Gastroesophageal sphincter (tissue), 4 donors: ENCODE measurements around the gene C4orf50. TPM values are rescaled to one million over a fixed set of nuclear protein-coding genes. Genes with fewer than 3 reads are reported as not detected.

Experiments
- ATAC-seq: fragments of 150-250 bp; one replicate; pipeline ENCODE4 v1.9.1; 2016; ENCODE audit warnings: mild to moderate bottlenecking, moderate library complexity
- H3K27ac ChIP-seq, 4 donors: fragments of 200-600 bp; sonication (generic) in 3 of 4; 1 replicate in 3 of 4; 2 replicates in 1 of 4; pipeline ENCODE4 v1.5.1; 2016 to 2019
- H3K27me3 ChIP-seq: fragments of 200-600 bp; sonication (generic); one replicate; pipeline ENCODE4 v1.5.1; 2019
- H3K36me3 ChIP-seq, 2 donors: fragments of 200-600 bp; sonication (generic); one replicate each; pipeline ENCODE4 v1.5.1; 2019; ENCODE audit warnings: control low read depth in 1 of 2
- H3K4me1 ChIP-seq, 3 donors: fragments of 200-600 bp; sonication (generic); 1 replicate in 2 of 3; 2 replicates in 1 of 3; pipeline ENCODE4 v1.5.1; 2016 to 2019; ENCODE audit warnings: control low read depth in 2 of 3
- H3K4me3 ChIP-seq, 2 donors: fragments of 200-600 bp; sonication (generic); one replicate each; pipeline ENCODE4 v1.5.1; 2019; ENCODE audit warnings: mild to moderate bottlenecking in 1 of 2, moderate library complexity in 1 of 2
- H3K9me3 ChIP-seq, 3 donors: fragments of 200-600 bp; sonication (generic); one replicate each; pipeline ENCODE4 v1.5.1; 2017 to 2019; ENCODE audit warnings: control low read depth in 2 of 3
- CTCF ChIP-seq, 4 experiments: fragments of 200-600 bp in 2 of 4; fragments of 450-650 bp in 2 of 4; sonication (generic) in 1 of 4; IDR thresholded peaks; one replicate each; pipeline ENCODE4 v1.5.1; 2017 to 2019; ENCODE audit warnings: antibody characterized with exemption in 4 of 4, mild to moderate bottlenecking in 2 of 4, moderate library complexity in 2 of 4
- EP300 ChIP-seq: sonication (generic); formaldehyde crosslinking; IDR thresholded peaks from one replicate; pipeline ENCODE4 v1.6.1; 2017; ENCODE audit warnings: antibody characterized with exemption, mild to moderate bottlenecking
- POLR2A ChIP-seq, 2 donors: fragments of 450-650 bp; IDR thresholded peaks; one replicate each; pipeline ENCODE4 v1.6.1; 2017; ENCODE audit warnings: antibody characterized with exemption in 2 of 2, mild to moderate bottlenecking in 2 of 2, moderate library complexity in 1 of 2
- POLR2AphosphoS5 ChIP-seq: sonication (generic); formaldehyde crosslinking; IDR thresholded peaks from one replicate; pipeline ENCODE4 v1.6.1; 2017; ENCODE audit warnings: antibody characterized with exemption
- WGBS, 2 donors: methylation state at CpG; one replicate each; pipeline ENCODE4 v1.1.5; 2018; ENCODE audit warnings: low coverage in 1 of 2; 5-methylcytosine and 5-hydroxymethylcytosine counted together
- total RNA-seq, 4 donors: library from RNA; depleted of rRNA; stranded (reverse); fragments of >200 nt; gene quantifications; one replicate each; pipeline ENCODE4 v1.1.0, GENCODE V29; 2016

The C4orf50 gene
- total RNA-seq, 4 donors from 2014 or later = under 0.01 to 0.25 (median 0.12) TPM

DNA sequence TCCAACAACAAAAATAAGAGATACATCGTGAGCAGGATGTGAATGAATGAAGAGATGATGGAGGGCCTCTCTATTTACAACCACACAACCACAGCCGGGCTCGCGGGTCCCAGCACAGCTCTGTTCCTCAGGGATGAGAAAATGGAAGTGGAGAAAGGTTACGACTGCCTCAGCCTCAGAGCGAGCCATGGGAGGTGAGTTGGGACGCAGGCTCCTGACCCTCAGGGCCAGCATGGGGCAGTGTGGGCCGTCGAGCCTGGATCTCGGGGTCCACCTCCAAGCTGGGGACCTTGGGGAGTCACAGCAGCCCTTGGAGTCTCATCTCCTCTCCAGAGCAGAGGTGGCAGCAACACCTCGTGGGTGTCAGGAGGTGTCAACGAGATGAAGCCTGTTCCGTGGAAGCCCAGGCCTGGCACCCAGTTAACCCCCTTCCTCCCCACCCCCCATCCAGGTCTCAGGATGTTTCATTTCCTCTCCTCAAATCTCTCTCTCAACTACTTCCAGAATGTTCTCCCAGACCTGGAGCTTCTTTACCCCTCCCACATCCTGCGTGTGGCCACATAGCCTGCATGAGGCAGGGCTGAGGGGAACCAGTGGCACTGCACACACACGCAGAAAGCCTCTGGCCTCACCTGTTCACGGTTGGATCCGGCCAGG is 25.9 kb downstream of the C4orf50 start:
- no peaks in the 10 kb centered on the region for H3K4me1 ChIP-seq
- no peaks in the 10 kb centered on the region for H3K9me3 ChIP-seq
- H3K27ac ChIP-seq = no peak overlapping the region
- H3K4me3 ChIP-seq = no peak overlapping the region
- no peak for ATAC-seq
- TF ChIP-seq EP300 (no peak), POLR2AphosphoS5 (no peak), POLR2A (IDR thresholded peaks at IDR 0.05) (no peak), CTCF (IDR thresholded peaks at IDR 0.05) (no peak)
- WGBS, 2 donors = 62 to 70% methylated on average over 4 to 6 of the region's 17 CpGs
- no peaks in the 10 kb centered on the region for H3K36me3 ChIP-seq
- H3K27me3 ChIP-seq = peaks cover 62% of the 10 kb centered on the region

GRCh38 chr4:5991405-5991804 is 26.8 kb downstream of the C4orf50 start:
- Histone ChIP-seq H3K9me3 (no peaks in the 10 kb centered on the region), H3K36me3 (no peaks in the 10 kb centered on the region), H3K4me3 (no peak overlapping the region), H3K27ac (no peak overlapping the region), H3K4me1 (no peaks in the 10 kb centered on the region), H3K27me3 (peaks cover 62% of the 10 kb centered on the region)
- no peak for ATAC-seq
- no peak for TF ChIP-seq POLR2AphosphoS5
- TF ChIP-seq POLR2A (IDR thresholded peaks at IDR 0.05) = no peak
- no peak for TF ChIP-seq EP300
- TF ChIP-seq CTCF (IDR thresholded peaks at IDR 0.05) = no peak
- no CpG with 5 or more reads among the region's 1 CpG for WGBS, 2 donors

GRCh38 chr4:5990446-5991160 is 27.6 kb downstream of the C4orf50 start:
- Histone ChIP-seq H3K9me3 (no peaks in the 10 kb centered on the region), H3K27ac (no peak overlapping the region), H3K36me3 (no peaks in the 10 kb centered on the region), H3K4me1 (no peaks in the 10 kb centered on the region), H3K4me3 (no peak overlapping the region), H3K27me3 (peaks cover 62% of the 10 kb centered on the region)
- 91 to 92% methylated on average over 5 to 6 of the region's 16 CpGs for WGBS, 2 donors
- ATAC-seq = no peak
- TF ChIP-seq POLR2A (IDR thresholded peaks at IDR 0.05) = no peak
- TF ChIP-seq POLR2AphosphoS5 = no peak
- no peak for TF ChIP-seq CTCF (IDR thresholded peaks at IDR 0.05)
- no peak for TF ChIP-seq EP300

DNA sequence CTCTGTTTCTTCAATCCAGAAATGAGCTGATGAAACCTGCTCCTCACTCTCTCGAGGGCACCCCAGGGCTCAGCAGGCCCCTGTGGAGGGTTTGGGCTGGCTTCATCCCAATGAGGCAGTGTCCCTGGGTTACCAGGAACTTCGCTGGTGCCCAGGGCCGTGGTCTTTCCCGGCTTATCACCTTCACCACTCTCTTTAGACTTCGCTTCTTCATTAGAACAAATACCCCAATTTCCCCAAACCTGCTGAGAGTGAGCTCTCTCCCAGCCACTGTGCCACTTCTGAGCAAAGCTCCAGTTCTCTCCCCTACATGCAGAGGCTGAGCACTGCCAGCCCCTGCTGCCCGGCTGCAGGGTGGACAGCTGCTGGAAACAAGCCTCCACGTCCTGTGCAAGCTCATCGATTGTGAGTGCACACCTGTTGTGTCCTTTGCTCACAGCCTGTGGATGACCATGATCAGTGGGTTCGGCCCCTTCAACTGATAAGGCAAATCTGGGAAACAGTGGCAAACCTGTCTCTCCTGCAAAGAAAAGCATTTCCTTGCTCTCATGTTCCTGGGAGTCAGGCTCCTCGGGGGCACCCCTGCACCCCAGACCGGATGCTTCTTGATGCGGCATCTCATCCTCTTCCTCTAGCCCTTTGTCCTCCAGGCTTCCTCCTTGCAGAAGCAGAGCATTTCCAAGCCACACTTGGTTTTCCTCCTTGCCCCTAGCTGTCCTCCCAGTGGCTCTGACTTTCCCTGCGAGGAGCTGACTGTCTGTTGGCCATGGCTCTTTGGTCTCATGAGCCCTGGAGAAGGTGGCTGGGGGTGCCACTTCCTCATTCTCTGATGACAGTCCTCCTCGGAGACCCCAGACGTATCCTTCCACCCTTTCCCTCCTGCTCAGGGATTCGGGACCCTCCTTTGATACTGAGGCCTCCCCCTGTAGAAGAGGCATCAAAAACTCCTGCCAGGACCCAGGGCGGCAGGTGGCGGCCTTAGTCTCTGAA is 28.7 kb downstream of the C4orf50 start:
- Histone ChIP-seq H3K27ac (no peak overlapping the region), H3K4me1 (no peaks in the 10 kb centered on the region), H3K9me3 (peaks cover 0 to under 1% (median 0%) of the 10 kb centered on the region in 3 donors), H3K36me3 (no peaks in the 10 kb centered on the region), H3K4me3 (no peak overlapping the region), H3K27me3 (peaks cover 53% of the 10 kb centered on the region)
- TF ChIP-seq CTCF (IDR thresholded peaks at IDR 0.05) (no peak), POLR2AphosphoS5 (no peak), POLR2A (IDR thresholded peaks at IDR 0.05) (no peak), EP300 (no peak)
- WGBS, 2 donors = 70% methylated on average over 7 to 10 of the region's 18 CpGs
- ATAC-seq = no peak
